Muscle of arm (tissue), 14 donors: Measurements from ENCODE around the gene ZNF675. TPM values are rescaled to one million over a fixed set of nuclear protein-coding genes. Genes with fewer than 3 reads are reported as not detected.
A peak's percentile ranks its signal among the peaks of the same experiment; 100 is the strongest.
"Not testable (repeated sequence)": the region's sequence is repeated elsewhere in the genome, so short reads cannot be mapped to it uniquely, and the experiment has no call there.

Source experiments
- DNase-seq: peaks from one replicate; pipeline ENCODE4 v3.0.0-alpha.2; 2013
- long read RNA-seq, 11 donors: transcript quantifications; one replicate each; lab custom pipeline, GENCODE V29; 2026
- polyA plus RNA-seq, 12 donors: library from polyadenylated mRNA; unstranded; fragments of 120-200 nt; gene quantifications; one replicate each; pipeline ENCODE4 v1.2.1, GENCODE V29; 2013; ENCODE audit not compliant: insufficient read length in 12 of 12

The ZNF675 gene
- 10 to 100 TPM in 4 of 12 donors, 1 to 10 TPM in 7, not detected in 1; 5.7 to 20.4 (median 9.6) TPM for polyA plus RNA-seq
- long read RNA-seq, donor 1, full-length matches to known transcripts: 6 of 6 reads
- long read RNA-seq, donor 1, partial matches to known transcripts: 0 of 6 reads
- long read RNA-seq, donor 1, other reads (novel, unspliced or antisense): 0 of 6 reads
- long read RNA-seq, donor 2, partial matches to known transcripts: 0 of 4 reads
- long read RNA-seq, donor 2, other reads (novel, unspliced or antisense): 0 of 4 reads
- long read RNA-seq, donor 3, partial matches to known transcripts: 1,746 of 1,749 reads
- long read RNA-seq, donor 3, other reads (novel, unspliced or antisense): 0 of 1,749 reads
- long read RNA-seq, donor 4, full-length matches to known transcripts: 3 of 3 reads
- long read RNA-seq, donor 4, partial matches to known transcripts: 0 of 3 reads
- long read RNA-seq, donor 4, other reads (novel, unspliced or antisense): 0 of 3 reads
- long read RNA-seq, donor 5, transcript ZNF675-201 (4 exons, 2,301 nt): major isoform, 5 of 6 reads
- long read RNA-seq, donor 5, partial matches to known transcripts: 0 of 6 reads
- long read RNA-seq, donor 5, other reads (novel, unspliced or antisense): 0 of 6 reads
- long read RNA-seq, donor 6: 0 reads
- long read RNA-seq, donor 7, full-length matches to known transcripts: 2 of 2 reads
- long read RNA-seq, donor 7, partial matches to known transcripts: 0 of 2 reads
- long read RNA-seq, donor 7, other reads (novel, unspliced or antisense): 0 of 2 reads
- long read RNA-seq, donor 8, partial matches to known transcripts: 0 of 1 reads
- long read RNA-seq, donor 8, other reads (novel, unspliced or antisense): 0 of 1 reads
- long read RNA-seq, donor 9, full-length matches to known transcripts: 3 of 3 reads
- long read RNA-seq, donor 9, partial matches to known transcripts: 0 of 3 reads
- long read RNA-seq, donor 9, other reads (novel, unspliced or antisense): 0 of 3 reads
- long read RNA-seq, donor 10, partial matches to known transcripts: 0 of 3 reads
- long read RNA-seq, donor 10, other reads (novel, unspliced or antisense): 0 of 3 reads
- long read RNA-seq, donor 11, partial matches to known transcripts: 6 of 8 reads
- long read RNA-seq, donor 11, other reads (novel, unspliced or antisense): 0 of 8 reads

GRCh38 chr19:23686621-23687423, at the start of gene ZNF675:
TSS of gene ZNF675 (minus strand) at chr19:23687212. CDS start at chr19:23687033, 179 bp downstream.
- peak; percentile 95 for DNase-seq

GRCh38 chr19:23730729-23731465, 43.9 kb upstream of the ZNF675 start:
- not testable (repeated sequence) for DNase-seq

GRCh38 chr19:23724161-23724560, 37.1 kb upstream of the ZNF675 start:
- DNase-seq: not testable (repeated sequence)

- DNase-seq: no peak
Measured at GRCh38 chr19:23718802-23719201, 31.8 kb upstream of the ZNF675 start.

GRCh38 chr19:23716792-23717191, 29.8 kb upstream of the ZNF675 start:
- DNase-seq: no peak

GRCh38 chr19:23709347-23709746, 22.3 kb upstream of the ZNF675 start:
- no peak for DNase-seq

- no peak for DNase-seq
Measured at GRCh38 chr19:23706657-23707056, 19.6 kb upstream of the ZNF675 start.

- no peak for DNase-seq
Measured at GRCh38 chr19:23699521-23699860, 12.5 kb upstream of the ZNF675 start.

- DNase-seq: no peak
Measured at GRCh38 chr19:23698711-23699520, 11.9 kb upstream of the ZNF675 start.

GRCh38 chr19:23692937-23693336, 5.9 kb upstream of the ZNF675 start:
- not testable (repeated sequence) for DNase-seq

- DNase-seq: no peak
Measured at GRCh38 chr19:23673132-23673531, 13.9 kb downstream of the ZNF675 start.

GRCh38 chr19:23668606-23669005, 18.4 kb downstream of the ZNF675 start:
- DNase-seq: not testable (repeated sequence)

- no peak for DNase-seq
Measured at GRCh38 chr19:23665651-23666410, 21.2 kb downstream of the ZNF675 start.

GRCh38 chr19:23649817-23650216, 37.2 kb downstream of the ZNF675 start:
- not testable (repeated sequence) for DNase-seq
